WTC11 (cell line): ENCODE measurements around the gene LRRC1. TPM values are rescaled to one million over a fixed set of nuclear protein-coding genes. Genes with fewer than 3 reads are reported as not detected.

Experiments
- ATAC-seq: fragments of 200-7000 bp; cut with Tn5 transposase; 2 replicates; pipeline ENCODE4 v1.10.0; 2021; ENCODE audit warnings: mild to moderate bottlenecking, moderate library complexity
- CTCF ChIA-PET: fragments of 300-600 bp; sonication (Branson Sonifier 250); formaldehyde crosslinking; loops from one replicate; lab custom pipeline; 2021; ENCODE audit warnings: antibody characterized with exemption; lab: Charles Lee
- POLR2A ChIA-PET: fragments of 350-600 bp; sonication (Branson Sonifier 250); formaldehyde crosslinking; loops from one replicate; lab custom pipeline; 2021; ENCODE audit warnings: antibody characterized with exemption; lab: Charles Lee
- DNase-seq: peaks from one replicate; pipeline ENCODE4 v3.0.0; 2021; ENCODE audit warnings: low spot score
- H3K27ac Mint-ChIP-seq: 2 replicates; pipeline ENCODE4 v1.8.0; 2021; ENCODE audit warnings: mixed read lengths
- H3K27me3 Mint-ChIP-seq: 2 replicates; pipeline ENCODE4 v1.8.0; 2021; ENCODE audit warnings: low read depth, mild to moderate bottlenecking, moderate library complexity, mixed read lengths
- H3K36me3 Mint-ChIP-seq: 2 replicates; pipeline ENCODE4 v1.8.0; 2021; ENCODE audit warnings: mixed read lengths
- H3K4me1 Mint-ChIP-seq: 2 replicates; pipeline ENCODE4 v1.8.0; 2022; ENCODE audit warnings: mixed read lengths
- H3K4me3 Mint-ChIP-seq: 2 replicates; pipeline ENCODE4 v1.8.0; 2021; ENCODE audit warnings: mild to moderate bottlenecking, moderate library complexity, mixed read lengths
- H3K9me3 Mint-ChIP-seq: 2 replicates; pipeline ENCODE4 v1.8.0; 2021; ENCODE audit warnings: mixed read lengths
- ARID4B ChIP-seq: sonication (generic); formaldehyde crosslinking; IDR thresholded peaks from 2 replicates; pipeline ENCODE4 v1.8.0; 2023; ENCODE audit warnings: missing genetic modification reagents, mild to moderate bottlenecking, borderline replicate concordance
- ATF3 ChIP-seq: sonication (generic); formaldehyde crosslinking; conservative IDR thresholded peaks from 2 replicates; pipeline ENCODE4 v1.8.1; 2022; ENCODE audit warnings: mild to moderate bottlenecking, missing genetic modification reagents
- CREM ChIP-seq: sonication (generic); formaldehyde crosslinking; IDR thresholded peaks from 2 replicates; pipeline ENCODE4 v1.8.1; 2022; ENCODE audit warnings: mild to moderate bottlenecking, missing genetic modification reagents, moderate library complexity
- E2F1 ChIP-seq: sonication (generic); formaldehyde crosslinking; IDR thresholded peaks from 2 replicates; pipeline ENCODE4 v1.8.0; 2022; ENCODE audit warnings: mild to moderate bottlenecking, missing genetic modification reagents
- E2F4 ChIP-seq: sonication (generic); formaldehyde crosslinking; IDR thresholded peaks from 2 replicates; pipeline ENCODE4 v1.8.1; 2022; ENCODE audit warnings: low read depth, mild to moderate bottlenecking, moderate library complexity, missing genetic modification reagents, borderline replicate concordance
- ELF4 ChIP-seq: sonication (generic); formaldehyde crosslinking; IDR thresholded peaks from 2 replicates; pipeline ENCODE4 v1.8.1; 2022; ENCODE audit warnings: low read depth, mild to moderate bottlenecking, moderate library complexity, missing genetic modification reagents
- ERG ChIP-seq: fragments of 250-450 bp; sonication (Bioruptor Pico); IDR thresholded peaks from 2 replicates; pipeline ENCODE4 v1.8.0; 2021; ENCODE audit warnings: mild to moderate bottlenecking
- ESRRA ChIP-seq: sonication (generic); formaldehyde crosslinking; IDR thresholded peaks from 2 replicates; pipeline ENCODE4 v1.8.1; 2022; ENCODE audit warnings: mild to moderate bottlenecking, missing genetic modification reagents, borderline replicate concordance
- IRF1 ChIP-seq: sonication (generic); formaldehyde crosslinking; IDR thresholded peaks from 2 replicates; pipeline ENCODE4 v1.8.0; 2023; ENCODE audit warnings: missing genetic modification reagents
- KAT7 ChIP-seq: sonication (generic); formaldehyde crosslinking; IDR thresholded peaks from 2 replicates; pipeline ENCODE4 v1.8.1; 2023; ENCODE audit warnings: missing genetic modification reagents, mild to moderate bottlenecking, borderline replicate concordance
- NR3C1 ChIP-seq: sonication (generic); formaldehyde crosslinking; conservative IDR thresholded peaks from 2 replicates; pipeline ENCODE4 v1.8.1; 2023; ENCODE audit warnings: low read depth, mild to moderate bottlenecking, missing genetic modification reagents
- PRDM15 ChIP-seq: sonication (generic); formaldehyde crosslinking; IDR thresholded peaks from 2 replicates; pipeline ENCODE4 v1.8.0; 2022; ENCODE audit warnings: missing genetic modification reagents
- SMAD4 ChIP-seq: sonication (generic); formaldehyde crosslinking; IDR thresholded peaks from 2 replicates; pipeline ENCODE4 v1.8.0; 2022; ENCODE audit warnings: mild to moderate bottlenecking, missing genetic modification reagents
- SP1 ChIP-seq: sonication (generic); formaldehyde crosslinking; conservative IDR thresholded peaks from 2 replicates; pipeline ENCODE4 v1.8.1; 2022; ENCODE audit warnings: missing genetic modification reagents
- TEAD1 ChIP-seq: sonication (generic); formaldehyde crosslinking; IDR thresholded peaks from 2 replicates; pipeline ENCODE4 v1.8.0; 2022; ENCODE audit warnings: mild to moderate bottlenecking, missing genetic modification reagents
- USF2 ChIP-seq: sonication (generic); formaldehyde crosslinking; IDR thresholded peaks from 2 replicates; pipeline ENCODE4 v1.8.1; 2023; ENCODE audit warnings: mild to moderate bottlenecking, missing genetic modification reagents, moderate library complexity
- ZNF121 ChIP-seq: sonication (generic); formaldehyde crosslinking; IDR thresholded peaks from 2 replicates; pipeline ENCODE4 v1.8.0; 2023; ENCODE audit warnings: missing genetic modification reagents
- ZNF232 ChIP-seq: sonication (generic); formaldehyde crosslinking; IDR thresholded peaks from 2 replicates; pipeline ENCODE4 v1.8.0; 2022; ENCODE audit warnings: mild to moderate bottlenecking, missing genetic modification reagents
- ZNF263 ChIP-seq: sonication (generic); formaldehyde crosslinking; IDR thresholded peaks from 2 replicates; pipeline ENCODE4 v1.8.1; 2022; ENCODE audit warnings: low read depth, mild to moderate bottlenecking, moderate library complexity, missing genetic modification reagents
- total RNA-seq: library from RNA; stranded (reverse); gene quantifications from 3 replicates; pipeline ENCODE4 v1.2.3, GENCODE V29; 2021

Gene LRRC1
- total RNA-seq, 1 experiment from 2014 or later = 12.7 TPM

- no peaks in the 10 kb centered on the region for H3K9me3 Mint-ChIP-seq
- no peak for TF ChIP-seq NR3C1
- no peak for TF ChIP-seq E2F4 (CRISPR knock-in tag)
- no peak for TF ChIP-seq E2F1 (CRISPR knock-in tag)
- TF ChIP-seq CREM = no peak
- no peak for TF ChIP-seq PRDM15 (CRISPR knock-in tag)
- no peak for TF ChIP-seq KAT7 (CRISPR knock-in tag)
- TF ChIP-seq ATF3 (CRISPR knock-in tag) = no peak
- TF ChIP-seq IRF1 (CRISPR knock-in tag) = no peak
- TF ChIP-seq SMAD4 (CRISPR knock-in tag) = no peak
- no peak for TF ChIP-seq ERG (CRISPR knock-in tag)
These were observed 29.9 kb downstream of the LRRC1 start for GRCh38 chr6:53824714-53825113.

GRCh38 chr6:53825532-53826321 lies 30.9 kb downstream of the LRRC1 start:
- CTCF ChIA-PET = no interaction called here
- Mint-ChIP-seq H3K9me3 (no peaks in the 10 kb centered on the region), H3K4me1 (peaks cover 62% of the 10 kb centered on the region), H3K4me3 (no peak overlapping the region), H3K36me3 (no peaks in the 10 kb centered on the region), H3K27ac (no peak overlapping the region; the same call in 1 of the 2 replicates), H3K27me3 (no peaks in the 10 kb centered on the region)
- no peak for ATAC-seq
- POLR2A ChIA-PET = no interaction called here
- DNase-seq = no peak
- TF ChIP-seq ZNF263 (CRISPR knock-in tag) (no peak), TEAD1 (no peak), ELF4 (CRISPR knock-in tag) (no peak), ESRRA (CRISPR knock-in tag) (no peak), USF2 (no peak), ZNF232 (CRISPR knock-in tag) (no peak), ARID4B (CRISPR knock-in tag) (no peak), SP1 (CRISPR knock-in tag) (no peak), E2F1 (CRISPR knock-in tag) (no peak), ZNF121 (no peak)

More at GRCh38 chr6:53824714-53825113, 29.9 kb downstream of the LRRC1 start:
- no peak for ATAC-seq
- Mint-ChIP-seq H3K36me3 (no peaks in the 10 kb centered on the region), H3K27ac (no peak overlapping the region), H3K27me3 (no peaks in the 10 kb centered on the region), H3K4me3 (no peak overlapping the region), H3K4me1 (peaks cover 53% of the 10 kb centered on the region)
- no peak for DNase-seq
- ChIA-PET CTCF (no interaction called here), POLR2A (no interaction called here)
